IMR-90 (cell line): ENCODE data around the gene SHLD1. TPM values are rescaled to one million over a fixed set of nuclear protein-coding genes. Genes with fewer than 3 reads are reported as not detected.

Source experiments
- ATAC-seq: fragments of 200-7000 bp; cut with Tn5 transposase; 2 replicates; pipeline ENCODE4 v1.9.1; 2020; ENCODE audit warnings: low read depth, mild to moderate bottlenecking, moderate library complexity
- BruUV-seq: library from RNA; stranded (reverse); fragments of 400-500 nt; replicated peaks from 2 replicates; lab custom pipeline; 2021; lab: Mats Ljungman, UMichigan
- CTCF ChIA-PET: fragments of 300-600 bp; formaldehyde crosslinking; extraction: SDS; loops from one replicate; lab custom pipeline; 2021; ENCODE audit warnings: antibody characterized with exemption; lab: Yijun Ruan, JAX
- POLR2A ChIA-PET: fragments of 300-600 bp; sonication (Branson Sonifier 250); formaldehyde crosslinking; loops from one replicate; lab custom pipeline; 2022; ENCODE audit warnings: antibody characterized with exemption; ENCODE audit not compliant: unreplicated experiment; lab: Charles Lee
- DNase-seq: peaks from one replicate; pipeline ENCODE4 v3.0.0; 2013
- H2AFZ ChIP-seq: replicated peaks from 2 replicates; pipeline ENCODE3; 2013; ENCODE audit warnings: low read length, mild to moderate bottlenecking; ENCODE audit not compliant: poor library complexity
- H2AK5ac ChIP-seq: 2 replicates; pipeline ENCODE4 v1.6.1; 2013; ENCODE audit warnings: low read depth, low read length, inconsistent platforms
- H2AK9ac ChIP-seq: replicated peaks from 2 replicates; pipeline ENCODE3; 2013; ENCODE audit warnings: mild to moderate bottlenecking, low read depth, low read length, moderate library complexity; ENCODE audit not compliant: poor library complexity
- H2BK120ac ChIP-seq: 2 replicates; pipeline ENCODE4 v1.6.1; 2013; ENCODE audit warnings: low read depth, low read length, inconsistent platforms
- H2BK15ac ChIP-seq: 3 replicates; pipeline ENCODE4 v1.6.1; 2013; ENCODE audit warnings: low read depth, low read length, inconsistent platforms
- H2BK20ac ChIP-seq: 2 replicates; pipeline ENCODE4 v1.6.1; 2013; ENCODE audit warnings: low read depth, mild to moderate bottlenecking, inconsistent platforms, low read length, moderate library complexity
- H2BK5ac ChIP-seq: 2 replicates; pipeline ENCODE4 v1.6.1; 2013; ENCODE audit warnings: mild to moderate bottlenecking, low read depth, low read length, inconsistent platforms; ENCODE audit not compliant: poor library complexity, severe bottlenecking
- H3K14ac ChIP-seq: replicated peaks from 2 replicates; pipeline ENCODE4 v1.6.1; 2013; ENCODE audit warnings: low read depth, low read length, inconsistent platforms
- H3K18ac ChIP-seq: 2 replicates; pipeline ENCODE4 v1.6.1; 2013; ENCODE audit warnings: low read depth, low read length, control low read depth
- H3K23ac ChIP-seq: 2 replicates; pipeline ENCODE4 v1.6.1; 2013; ENCODE audit warnings: low read depth, low read length, inconsistent platforms
- H3K27ac ChIP-seq: 2 replicates; pipeline ENCODE4 v1.5.1; 2013; ENCODE audit warnings: mild to moderate bottlenecking, control low read depth, low read length; ENCODE audit not compliant: insufficient read depth
- H3K27me3 ChIP-seq: 2 replicates; pipeline ENCODE4 v1.6.1; 2013; ENCODE audit warnings: low read length; ENCODE audit not compliant: control insufficient read depth, insufficient read depth
- H3K36me3 ChIP-seq: 2 replicates; pipeline ENCODE4 v1.6.1; 2013; ENCODE audit warnings: low read length, mixed read lengths; ENCODE audit not compliant: control insufficient read depth, insufficient read depth
- H3K4ac ChIP-seq: 2 replicates; pipeline ENCODE4 v1.6.1; 2013; ENCODE audit warnings: low read depth, low read length, inconsistent platforms
- H3K4me1 ChIP-seq: 2 replicates; pipeline ENCODE4 v1.6.1; 2013; ENCODE audit warnings: low read length, mixed read lengths; ENCODE audit not compliant: control insufficient read depth, insufficient read depth
- H3K4me2 ChIP-seq: 2 replicates; pipeline ENCODE4 v1.6.1; 2013; ENCODE audit warnings: low read depth, mild to moderate bottlenecking, control low read depth, low read length, moderate library complexity
- H3K4me3 ChIP-seq: 2 replicates; pipeline ENCODE4 v1.5.1; 2013; ENCODE audit warnings: low read depth, mild to moderate bottlenecking, control low read depth, low read length, moderate library complexity; ENCODE audit not compliant: insufficient read depth
- H3K56ac ChIP-seq: 2 replicates; pipeline ENCODE4 v1.6.1; 2013; ENCODE audit warnings: low read length, inconsistent platforms; ENCODE audit not compliant: insufficient read depth; ENCODE audit errors: extremely low read depth
- H3K79me1 ChIP-seq, 2 experiments: 2 replicates each; pipeline ENCODE4 v1.6.1; 2013; ENCODE audit warnings: low read length in 2 of 2, inconsistent platforms in 1 of 2, low read depth in 1 of 2
- H3K9ac ChIP-seq: 2 replicates; pipeline ENCODE4 v1.6.1; 2013; ENCODE audit warnings: low read depth, low read length, control low read depth
- H3K9me1 ChIP-seq: 2 replicates; pipeline ENCODE4 v1.6.1; 2013; ENCODE audit warnings: low read length, inconsistent platforms; ENCODE audit not compliant: insufficient read depth
- H3K9me3 ChIP-seq: 2 replicates; pipeline ENCODE4 v1.6.1; 2013; ENCODE audit warnings: low read length; ENCODE audit not compliant: control insufficient read depth, insufficient read depth
- H4K20me1 ChIP-seq: 2 replicates; pipeline ENCODE4 v1.6.1; 2013; ENCODE audit warnings: low read length, inconsistent platforms; ENCODE audit not compliant: insufficient read depth
- H4K5ac ChIP-seq: 2 replicates; pipeline ENCODE4 v1.6.1; 2013; ENCODE audit warnings: mild to moderate bottlenecking, low read depth, low read length, control low read depth
- H4K8ac ChIP-seq, 2 experiments: 2 replicates each; pipeline ENCODE4 v1.6.1; 2013; ENCODE audit warnings: low read depth in 2 of 2, low read length in 2 of 2, control low read depth in 1 of 2, inconsistent platforms in 1 of 2
- H4K91ac ChIP-seq: 2 replicates; pipeline ENCODE4 v1.6.1; 2013; ENCODE audit warnings: low read depth, low read length, inconsistent platforms; ENCODE audit not compliant: insufficient read depth
- BHLHE40 ChIP-seq: fragments of 150-350 bp; IDR thresholded peaks from 2 replicates; pipeline ENCODE4 v1.6.1; 2016; ENCODE audit warnings: mild to moderate bottlenecking, low read depth, low read length
- CEBPB ChIP-seq: IDR thresholded peaks from 2 replicates; pipeline ENCODE4 v1.6.1; 2012; ENCODE audit warnings: low read depth, low read length, improper control_type of control experiment
- CHD1 ChIP-seq: IDR thresholded peaks from 2 replicates; pipeline ENCODE4 v1.6.1; 2012; ENCODE audit warnings: low read depth, low read length, improper control_type of control experiment
- CTCF ChIP-seq: conservative IDR thresholded peaks from 2 replicates; pipeline ENCODE4 v1.5.1; 2012; ENCODE audit warnings: mild to moderate bottlenecking, low read depth, low read length, improper control_type of control experiment
- FOS ChIP-seq: fragments of 150-350 bp; IDR thresholded peaks from 2 replicates; pipeline ENCODE4 v1.6.1; 2016; ENCODE audit warnings: low read depth, low read length
- MAFK ChIP-seq: IDR thresholded peaks from 2 replicates; pipeline ENCODE4 v1.6.1; 2012; ENCODE audit warnings: low read depth, low read length, improper control_type of control experiment
- MXI1 ChIP-seq: IDR thresholded peaks from 2 replicates; pipeline ENCODE4 v1.6.1; 2012; ENCODE audit warnings: low read depth, mild to moderate bottlenecking, low read length, moderate library complexity, borderline replicate concordance
- RAD21 ChIP-seq: IDR thresholded peaks from 2 replicates; pipeline ENCODE4 v1.6.1; 2012; ENCODE audit warnings: low read length, improper control_type of control experiment
- RFX5 ChIP-seq: IDR thresholded peaks from 2 replicates; pipeline ENCODE4 v1.8.0; 2012; ENCODE audit warnings: low read depth, mild to moderate bottlenecking, low read length, moderate library complexity
- SMC3 ChIP-seq: fragments of 150-350 bp; IDR thresholded peaks from 2 replicates; pipeline ENCODE4 v1.6.1; 2016; ENCODE audit warnings: low read depth, mild to moderate bottlenecking, antibody characterized with exemption, low read length, moderate library complexity
- USF2 ChIP-seq: fragments of 150-350 bp; IDR thresholded peaks from 2 replicates; pipeline ENCODE4 v1.6.1; 2017; ENCODE audit warnings: mild to moderate bottlenecking, antibody characterized with exemption, low read length, low read depth
- WGBS, 2 experiments: methylation state at CpG; one replicate each; pipeline versions ENCODE4 v1.1.5 to v1.1.7; 2013; ENCODE audit warnings: missing lambda C conversion rate in 2 of 2; ENCODE audit not compliant: insufficient read length in 1 of 2; ENCODE audit errors: extremely low coverage in 2 of 2; 5-methylcytosine and 5-hydroxymethylcytosine counted together
- dilution Hi-C: fragments of 300-500 bp; cut with HindIII; formaldehyde crosslinking; loops from one replicate; pipeline ENCODE4 v1.14.3; 2018; ENCODE audit warnings: low sequenced_read_pairs; ENCODE audit not compliant: unreplicated experiment
- in situ Hi-C: fragments of 300-500 bp; cut with MboI; formaldehyde crosslinking; loops from 3 replicates; pipeline ENCODE4 v1.14.3; 2019; ENCODE audit warnings: low sequenced_read_pairs, inconsistent platforms, mixed read lengths
- intact Hi-C: fragments of 100-400 bp; cut with micrococcal nuclease; formaldehyde crosslinking; loops from 2 replicates; pipeline ENCODE4 v1.10.0; 2022
- polyA plus RNA-seq, 3 experiments: library from polyadenylated mRNA; depleted of rRNA; stranded (reverse); fragments of >200 nt; gene quantifications; 2 replicates each; pipeline ENCODE4 v1.2.3, GENCODE V29; 2012; ENCODE audit warnings: low replicate concordance in 1 of 3
- total RNA-seq: library from RNA; depleted of rRNA; stranded (reverse); fragments of >200 nt; gene quantifications from 2 replicates; pipeline ENCODE4 v1.2.3, GENCODE V29; 2012

Gene SHLD1
- total and polyA plus RNA-seq, 2 of the 4 experiments (the other 2 are of a cell fraction) = 2.6 to 3.0 TPM

- in situ Hi-C loops (loop anchor here (10.0 kb wide), 1 partner anchor 198 kb away; no protein-coding TSS in a partner anchor), intact Hi-C loops (no loop called here), dilution Hi-C loops (no loop called here)
- H3K27me3 ChIP-seq = no peaks in the 10 kb centered on the region
- no peaks in the 10 kb centered on the region for H3K9me3 ChIP-seq
- H3K9me1 ChIP-seq = no peaks in the 10 kb centered on the region
- no peak overlapping the region for H4K91ac ChIP-seq
- ChIA-PET CTCF (no interaction called here), POLR2A (no interaction called here)
- no peak overlapping the region for H2BK15ac ChIP-seq
- H3K14ac ChIP-seq = no peak overlapping the region
- no peak overlapping the region for H3K9ac ChIP-seq
- no peak overlapping the region for H2BK20ac ChIP-seq
- H3K36me3 ChIP-seq = peaks cover 12% of the 10 kb centered on the region
- no peak overlapping the region for H3K4ac ChIP-seq
- no TSS peak for BruUV-seq
- no peak overlapping the region for H3K23ac ChIP-seq
- H2BK120ac ChIP-seq = no peak overlapping the region
- H2AK9ac ChIP-seq = no peak overlapping the region
- no peaks in the 10 kb centered on the region for H4K20me1 ChIP-seq
- H3K27ac ChIP-seq = no peak overlapping the region
- no peak overlapping the region for H3K18ac ChIP-seq
- H4K5ac ChIP-seq = no peak overlapping the region
- no peak overlapping the region for H3K4me3 ChIP-seq
- no peaks in the 10 kb centered on the region for H3K4me1 ChIP-seq
- no CpG with 5 or more reads among the region's 5 CpGs for WGBS, 2 experiments
- H3K79me1 ChIP-seq = no peaks in the 10 kb centered on the region
- H2AK5ac ChIP-seq = no peak overlapping the region
- TF ChIP-seq USF2 (no peak), BHLHE40 (no peak), MAFK (no peak), CTCF (no peak), RFX5 (no peak), FOS (no peak), RAD21 (no peak), MXI1 (no peak), CHD1 (no peak), CEBPB (no peak), SMC3 (no peak)
- no peak overlapping the region for H2AFZ ChIP-seq
- H2BK5ac ChIP-seq = no peak overlapping the region
- H4K8ac ChIP-seq = no peak overlapping the region
- no peak overlapping the region for H3K56ac ChIP-seq
- DNase-seq (no peak), ATAC-seq (no peak)
- H3K4me2 ChIP-seq = no peak overlapping the region
Observed at GRCh38 chr20:5772704-5773103, 22.5 kb downstream of the SHLD1 start.
